Left ventricle myocardium superior (tissue), 1 donor: Measurements from ENCODE around the gene RNF215. TPM values are rescaled to one million over a fixed set of nuclear protein-coding genes. Genes with fewer than 3 reads are reported as not detected.

ENCODE experiments used
- ATAC-seq: fragments of 200-7000 bp; cut with Tn5 transposase; one replicate; pipeline ENCODE4 v1.9.1; 2020; ENCODE audit warnings: mild to moderate bottlenecking, moderate library complexity
- DNase-seq: peaks from one replicate; pipeline ENCODE4 v3.0.0-alpha.2; 2020
- intact Hi-C: fragments of 100-400 bp; cut with micrococcal nuclease; formaldehyde crosslinking; loops from one replicate; pipeline ENCODE4 v1.11.0; 2022
- total RNA-seq: library from RNA; stranded (reverse); fragmentation: NEBNext Ultra II Directional; extraction: Animal tissue kit (Norgen Biotek cat#: 25700); gene quantifications from one replicate; pipeline ENCODE4 v1.2.1, GENCODE V29; 2021
- donor health status: DM: no; HTN: yes; CAD: no; lungs with severe emphysema.

Gene RNF215
- total RNA-seq, 1 donor from 2014 or later, result 5.4 TPM

GRCh38 chr22:30371981-30372380 is 15.2 kb downstream of the RNF215 start:
- DNase-seq, result no peak
- intact Hi-C loops, result no loop called here
- no peak for ATAC-seq

- ATAC-seq, result no peak
- intact Hi-C loops, result no loop called here
- no peak for DNase-seq
Measured at GRCh38 chr22:30371321-30371720, 15.9 kb downstream of the RNF215 start.

- DNase-seq, result no peak
- intact Hi-C loops, result no loop called here
- no peak for ATAC-seq
Measured at GRCh38 chr22:30370641-30371230, 16.5 kb downstream of the RNF215 start.

- DNase-seq (no peak), ATAC-seq (no peak)
- intact Hi-C loops, result no loop called here
Measured at GRCh38 chr22:30368420-30368819, 18.8 kb downstream of the RNF215 start.

- DNase-seq (no peak), ATAC-seq (no peak)
- intact Hi-C loops, result no loop called here
Measured at GRCh38 chr22:30365891-30366290, 21.3 kb downstream of the RNF215 start.

- ATAC-seq (no peak), DNase-seq (no peak)
- intact Hi-C loops, result no loop called here
Measured at GRCh38 chr22:30362651-30363281, 24.4 kb downstream of the RNF215 start.

GRCh38 chr22:30361916-30362650 is 25.1 kb downstream of the RNF215 start:
- intact Hi-C loops, result no loop called here

GRCh38 chr22:30358541-30358940 is 28.7 kb downstream of the RNF215 start:
- intact Hi-C loops, result no loop called here
- ATAC-seq (no peak), DNase-seq (no peak)

More at GRCh38 chr22:30361916-30362650, 25.1 kb downstream of the RNF215 start:
- DNase-seq, result no peak
- no peak for ATAC-seq

GRCh38 chr22:30357650-30358215 is 29.5 kb downstream of the RNF215 start:
- no peak for ATAC-seq
- no peak for DNase-seq
- intact Hi-C loops, result no loop called here

GRCh38 chr22:30357236-30357570 is 30.0 kb downstream of the RNF215 start:
- intact Hi-C loops, result no loop called here
- DNase-seq (no peak), ATAC-seq (no peak)

- DNase-seq (peak; percentile 94), ATAC-seq (peak; percentile 99)
- intact Hi-C loops, result no loop called here
Measured at GRCh38 chr22:30356449-30357235, 30.6 kb downstream of the RNF215 start, which contains the start of the genes CCDC157 and SF3A1. TSS of gene CCDC157 (plus strand) at chr22:30357007. CDS start at chr22:30366001, 8,994 bp downstream. TSS of gene SF3A1 (minus strand) at chr22:30356894. CDS start at chr22:30356792, 102 bp downstream.

GRCh38 chr22:30354644-30355043 is 32.6 kb downstream of the RNF215 start:
- ATAC-seq, result no peak
- DNase-seq, result no peak
- intact Hi-C loops, result no loop called here

- intact Hi-C loops, result no loop called here
- ATAC-seq, result no peak
- DNase-seq, result no peak
Measured at GRCh38 chr22:30351226-30351625, 36.0 kb downstream of the RNF215 start.

GRCh38 chr22:30348809-30349208 is 38.4 kb downstream of the RNF215 start:
- DNase-seq (no peak), ATAC-seq (no peak)
- intact Hi-C loops, result loop anchor here (10.0 kb wide), 1 partner anchor 54 kb away; no protein-coding TSS in a partner anchor

- DNase-seq (no peak), ATAC-seq (no peak)
- intact Hi-C loops, result loop anchor here (10.0 kb wide), 1 partner anchor 54 kb away; no protein-coding TSS in a partner anchor
Measured at GRCh38 chr22:30348404-30348803, 38.8 kb downstream of the RNF215 start.

- intact Hi-C loops, result loop anchor here (10.0 kb wide), 1 partner anchor 53 kb away; no protein-coding TSS in a partner anchor
- DNase-seq (no peak), ATAC-seq (no peak)
Measured at GRCh38 chr22:30347255-30347892, 39.8 kb downstream of the RNF215 start.

- no peak for DNase-seq
- intact Hi-C loops, result loop anchor here (10.0 kb wide), 1 partner anchor 50 kb away; no protein-coding TSS in a partner anchor
- ATAC-seq, result no peak
Measured at GRCh38 chr22:30344447-30345200, 42.6 kb downstream of the RNF215 start.
